ENCODE results near the gene MAGED1.

Gene MAGED1

GRCh38 chrX:51892921-51893745, at the start of gene MAGED1:
Gene MAGED1 (plus strand): TSS chrX:51893623. CDS start chrX:51894305, 682 bp downstream.
- DNase-seq, result no peak

GRCh38 chrX:51847463-51847862, 46.0 kb upstream of the MAGED1 start:
- DNase-seq, result no peak

GRCh38 chrX:51851507-51852085, 41.8 kb upstream of the MAGED1 start:
- no peak for DNase-seq

- DNase-seq, result no peak
These were observed 41.3 kb upstream of the MAGED1 start for GRCh38 chrX:51852096-51852495.

- no peak for DNase-seq
These were observed 40.8 kb upstream of the MAGED1 start for GRCh38 chrX:51852621-51853020.

GRCh38 chrX:51853251-51853650, 40.2 kb upstream of the MAGED1 start:
- DNase-seq, result no peak

GRCh38 chrX:51855698-51856097, 37.7 kb upstream of the MAGED1 start:
- no peak for DNase-seq

GRCh38 chrX:51857159-51857733, 36.2 kb upstream of the MAGED1 start:
- DNase-seq, result no peak

GRCh38 chrX:51860679-51861078, 32.7 kb upstream of the MAGED1 start:
- DNase-seq, result peak; percentile 1

GRCh38 chrX:51862920-51863319, 30.5 kb upstream of the MAGED1 start:
- no peak for DNase-seq

GRCh38 chrX:51866210-51866609, 27.2 kb upstream of the MAGED1 start:
- DNase-seq, result no peak

GRCh38 chrX:51867626-51868025, 25.8 kb upstream of the MAGED1 start:
- no peak for DNase-seq

GRCh38 chrX:51870354-51870753, 23.1 kb upstream of the MAGED1 start:
- DNase-seq, result no peak

- no peak for DNase-seq
These were observed 19.3 kb upstream of the MAGED1 start for GRCh38 chrX:51874123-51874522.

GRCh38 chrX:51876441-51876840, 17.0 kb upstream of the MAGED1 start:
- DNase-seq, result no peak

- DNase-seq, result no peak
These were observed 15.4 kb upstream of the MAGED1 start for GRCh38 chrX:51878056-51878455.

- DNase-seq, result no peak
These were observed 3.6 kb upstream of the MAGED1 start for GRCh38 chrX:51889851-51890250.

- DNase-seq, result no peak
These were observed 2.2 kb upstream of the MAGED1 start for GRCh38 chrX:51891245-51891644.

- no peak for DNase-seq
These were observed 1.4 kb upstream of the MAGED1 start for GRCh38 chrX:51891821-51892551.

GRCh38 chrX:51893931-51894696, 691 bp downstream of the MAGED1 start:
- DNase-seq, result no peak

- DNase-seq, result no peak
These were observed 1.4 kb downstream of the MAGED1 start for GRCh38 chrX:51894697-51895336.

GRCh38 chrX:51896626-51897025, 3.2 kb downstream of the MAGED1 start:
- no peak for DNase-seq
